RWPE2 (cell line): ENCODE results near the gene SH2D3A.

Experiments
- ATAC-seq: fragments of 200-7000 bp; cut with Tn5 transposase; 3 replicates; pipeline ENCODE4 v1.9.1; 2021; ENCODE audit warnings: low read depth
- DNase-seq: peaks from one replicate; pipeline ENCODE4 v3.0.0-alpha.2; 2020; ENCODE audit warnings: low spot score
- H3K27ac ChIP-seq: fragments of 450-650 bp; 2 replicates; pipeline ENCODE4 v1.5.1; 2017; ENCODE audit warnings: mild to moderate bottlenecking; ENCODE audit not compliant: poor library complexity, severe bottlenecking
- H3K27me3 ChIP-seq: fragments of 250-450 bp; sonication (Bioruptor Pico); 2 replicates; pipeline ENCODE4 v1.5.1; 2021; ENCODE audit warnings: mild to moderate bottlenecking, moderate library complexity; ENCODE audit not compliant: insufficient read depth, poor library complexity, severe bottlenecking
- H3K36me3 ChIP-seq: fragments of 250-450 bp; sonication (Bioruptor Pico); 2 replicates; pipeline ENCODE4 v1.5.1; 2020; ENCODE audit warnings: low read depth, mild to moderate bottlenecking, moderate library complexity
- H3K4me1 ChIP-seq: fragments of 250-450 bp; sonication (Bioruptor Pico); 2 replicates; pipeline ENCODE4 v1.5.1; 2021; ENCODE audit warnings: mild to moderate bottlenecking, moderate library complexity; ENCODE audit not compliant: insufficient read depth, poor library complexity, severe bottlenecking
- H3K4me3 ChIP-seq: fragments of 250-450 bp; sonication (Bioruptor Pico); 2 replicates; pipeline ENCODE4 v1.5.1; 2021; ENCODE audit warnings: mild to moderate bottlenecking, moderate library complexity; ENCODE audit not compliant: severe bottlenecking
- H3K9me3 ChIP-seq: fragments of 250-450 bp; sonication (Bioruptor Pico); 2 replicates; pipeline ENCODE4 v1.5.1; 2021; ENCODE audit warnings: mild to moderate bottlenecking, moderate library complexity; ENCODE audit not compliant: severe bottlenecking
- CTCF ChIP-seq: fragments of 450-650 bp; IDR thresholded peaks from one replicate; pipeline ENCODE4 v1.5.1; 2017; ENCODE audit warnings: mild to moderate bottlenecking, moderate library complexity; ENCODE audit not compliant: poor library complexity, severe bottlenecking

The SH2D3A gene

GRCh38 chr19:6708346-6708745 lies 58.9 kb downstream of the SH2D3A start:
- no peak overlapping the region for H3K27ac ChIP-seq
- H3K4me3 ChIP-seq = no peak overlapping the region
- TF ChIP-seq CTCF = no peak
- DNase-seq (no peak), ATAC-seq (no peak)
- H3K36me3 ChIP-seq = no peaks in the 10 kb centered on the region
- no peaks in the 10 kb centered on the region for H3K9me3 ChIP-seq
- no peaks in the 10 kb centered on the region for H3K27me3 ChIP-seq
- no peaks in the 10 kb centered on the region for H3K4me1 ChIP-seq

GRCh38 chr19:6707658-6708018 lies 59.6 kb downstream of the SH2D3A start:
- H3K36me3 ChIP-seq = no peaks in the 10 kb centered on the region
- H3K27ac ChIP-seq = no peak overlapping the region
- TF ChIP-seq CTCF = no peak
- ATAC-seq (no peak), DNase-seq (no peak)
- no peaks in the 10 kb centered on the region for H3K27me3 ChIP-seq
- H3K4me1 ChIP-seq = no peaks in the 10 kb centered on the region
- no peak overlapping the region for H3K4me3 ChIP-seq
- H3K9me3 ChIP-seq = no peaks in the 10 kb centered on the region

- no peak for TF ChIP-seq CTCF
- DNase-seq (no peak), ATAC-seq (no peak)
- no peaks in the 10 kb centered on the region for H3K9me3 ChIP-seq
- H3K4me1 ChIP-seq = no peaks in the 10 kb centered on the region
- no peak overlapping the region for H3K4me3 ChIP-seq
- no peaks in the 10 kb centered on the region for H3K27me3 ChIP-seq
- no peaks in the 10 kb centered on the region for H3K36me3 ChIP-seq
- H3K27ac ChIP-seq = no peak overlapping the region
These were observed 60.1 kb downstream of the SH2D3A start for GRCh38 chr19:6707011-6707657.

GRCh38 chr19:6706633-6706958 lies 60.6 kb downstream of the SH2D3A start:
- DNase-seq = no peak
- no peaks in the 10 kb centered on the region for H3K4me1 ChIP-seq
- no peak overlapping the region for H3K4me3 ChIP-seq
- no peaks in the 10 kb centered on the region for H3K9me3 ChIP-seq
- H3K27me3 ChIP-seq = no peaks in the 10 kb centered on the region
- TF ChIP-seq CTCF = no peak
- no peaks in the 10 kb centered on the region for H3K36me3 ChIP-seq
- no peak for ATAC-seq
- no peak overlapping the region for H3K27ac ChIP-seq

GRCh38 chr19:6705931-6706632 lies 61.2 kb downstream of the SH2D3A start:
- no peaks in the 10 kb centered on the region for H3K9me3 ChIP-seq
- DNase-seq (no peak), ATAC-seq (no peak)
- H3K27ac ChIP-seq = no peak overlapping the region
- no peaks in the 10 kb centered on the region for H3K36me3 ChIP-seq
- no peaks in the 10 kb centered on the region for H3K4me1 ChIP-seq
- no peaks in the 10 kb centered on the region for H3K27me3 ChIP-seq
- H3K4me3 ChIP-seq = no peak overlapping the region
- no peak for TF ChIP-seq CTCF
